ENCODE results near the gene C8G. TPM values are rescaled to one million over a fixed set of nuclear protein-coding genes. Genes with fewer than 3 reads are reported as not detected.

Gene C8G
- total RNA-seq, 4 donors from 2014 or later: 4.3 to 7.9 (median 6.4) TPM; not detected in 1

DNA sequence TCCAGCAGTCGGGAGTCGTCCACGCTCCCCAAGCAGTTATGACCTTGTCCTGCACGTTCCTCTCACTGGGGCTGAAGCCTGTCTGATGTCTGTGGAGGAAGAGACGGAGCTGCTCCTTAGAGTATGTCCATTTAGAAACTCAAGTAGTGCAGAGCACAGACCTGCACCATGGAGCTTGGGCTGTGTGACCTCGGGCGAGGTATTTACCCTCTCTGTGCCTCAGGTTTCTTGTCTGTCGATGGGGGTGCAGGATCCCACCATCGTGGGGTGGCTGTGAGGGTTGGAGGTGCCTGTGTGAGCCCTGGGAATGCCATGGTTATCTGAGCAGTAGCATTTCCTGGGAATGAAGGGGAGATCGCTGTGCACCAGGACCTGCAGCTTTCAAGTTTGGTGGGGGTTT is 44.5 kb upstream of the C8G start:
- Histone ChIP-seq H3K27ac (peak overlapping the region; percentile 84 to 93 (median 90)), H3K4me1 (peaks cover 32 to 62% (median 49%) of the 10 kb centered on the region in 4 donors), H3K9me3 (no peaks in the 10 kb centered on the region), H3K36me3 (no peaks in the 10 kb centered on the region), H3K4me3 (no peak overlapping the region), H3K27me3 (no peaks in the 10 kb centered on the region)
- 88 to 90% methylated on average over 5 to 10 of the region's 10 CpGs for WGBS, 2 donors (ENCODE audit: low coverage in 1 of 2)
- in situ Hi-C loops (cut with MboI; ENCODE audit: low pct_ligation_motif_present in 1 of 4, low pct_unique_long_range_greater_than_20kb in 1 of 4, low sequenced_read_pairs in 3 of 4) (no loop called here), intact Hi-C loops (cut with DNase I; ENCODE audit: low total_unique reads) (no loop called here)
- TF ChIP-seq EP300 (IDR thresholded peaks at IDR 0.05; ENCODE audit: low read depth) (no peak), POLR2AphosphoS5 (IDR thresholded peaks at IDR 0.05) (no peak), POLR2A (IDR thresholded peaks at IDR 0.05) (no peak)
- TF ChIP-seq, protein P1, sequence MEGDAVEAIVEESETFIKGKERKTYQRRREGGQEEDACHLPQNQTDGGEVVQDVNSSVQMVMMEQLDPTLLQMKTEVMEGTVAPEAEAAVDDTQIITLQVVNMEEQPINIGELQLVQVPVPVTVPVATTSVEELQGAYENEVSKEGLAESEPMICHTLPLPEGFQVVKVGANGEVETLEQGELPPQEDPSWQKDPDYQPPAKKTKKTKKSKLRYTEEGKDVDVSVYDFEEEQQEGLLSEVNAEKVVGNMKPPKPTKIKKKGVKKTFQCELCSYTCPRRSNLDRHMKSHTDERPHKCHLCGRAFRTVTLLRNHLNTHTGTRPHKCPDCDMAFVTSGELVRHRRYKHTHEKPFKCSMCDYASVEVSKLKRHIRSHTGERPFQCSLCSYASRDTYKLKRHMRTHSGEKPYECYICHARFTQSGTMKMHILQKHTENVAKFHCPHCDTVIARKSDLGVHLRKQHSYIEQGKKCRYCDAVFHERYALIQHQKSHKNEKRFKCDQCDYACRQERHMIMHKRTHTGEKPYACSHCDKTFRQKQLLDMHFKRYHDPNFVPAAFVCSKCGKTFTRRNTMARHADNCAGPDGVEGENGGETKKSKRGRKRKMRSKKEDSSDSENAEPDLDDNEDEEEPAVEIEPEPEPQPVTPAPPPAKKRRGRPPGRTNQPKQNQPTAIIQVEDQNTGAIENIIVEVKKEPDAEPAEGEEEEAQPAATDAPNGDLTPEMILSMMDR (IDR thresholded peaks at IDR 0.05): no peak
- no peak for DNase-seq

DNA sequence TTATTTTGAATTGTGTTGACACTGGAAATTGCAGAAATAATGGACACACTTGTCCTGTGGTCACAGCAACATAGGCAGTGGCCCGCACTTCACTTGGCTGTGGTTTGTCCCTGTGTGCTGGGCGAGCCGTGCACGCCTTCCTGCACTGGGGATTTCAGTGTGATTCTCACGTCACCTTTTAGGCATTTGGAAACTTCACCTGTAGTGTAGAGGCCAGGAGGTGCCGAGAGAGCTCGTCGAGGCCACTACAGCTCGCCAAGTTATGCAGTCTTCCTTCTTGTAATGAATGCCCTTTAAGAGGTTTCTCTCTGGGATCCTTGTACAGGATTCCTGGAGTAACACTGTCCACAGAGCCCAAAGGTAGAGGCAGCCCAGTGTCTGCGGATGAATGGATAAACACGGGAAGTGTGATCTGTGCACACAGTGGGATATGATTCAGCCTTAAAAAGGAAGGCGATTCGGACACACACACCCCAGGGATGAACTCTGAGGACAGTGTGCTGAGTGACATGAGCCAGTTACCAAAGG is 44.0 kb upstream of the C8G start:
- Histone ChIP-seq H3K27me3 (no peaks in the 10 kb centered on the region), H3K9me3 (no peaks in the 10 kb centered on the region), H3K36me3 (no peaks in the 10 kb centered on the region), H3K4me3 (no peak overlapping the region), H3K4me1 (peaks cover 32 to 62% (median 49%) of the 10 kb centered on the region in 4 donors), H3K27ac (peak overlapping the region; percentile 84 to 93 (median 90))
- no peak for DNase-seq
- in situ Hi-C loops (cut with MboI; ENCODE audit: low pct_ligation_motif_present in 1 of 4, low pct_unique_long_range_greater_than_20kb in 1 of 4, low sequenced_read_pairs in 3 of 4) (no loop called here), intact Hi-C loops (cut with DNase I; ENCODE audit: low total_unique reads) (no loop called here)
- TF ChIP-seq POLR2AphosphoS5 (IDR thresholded peaks at IDR 0.05) (no peak), EP300 (IDR thresholded peaks at IDR 0.05; ENCODE audit: low read depth) (no peak), POLR2A (IDR thresholded peaks at IDR 0.05) (no peak)
- TF ChIP-seq, protein P1 (IDR thresholded peaks at IDR 0.05): no peak
- 71 to 83% methylated on average over 2 to 13 of the region's 13 CpGs for whole genome bisulfite sequencing, 2 donors (ENCODE audit: low coverage in 1 of 2)

DNA sequence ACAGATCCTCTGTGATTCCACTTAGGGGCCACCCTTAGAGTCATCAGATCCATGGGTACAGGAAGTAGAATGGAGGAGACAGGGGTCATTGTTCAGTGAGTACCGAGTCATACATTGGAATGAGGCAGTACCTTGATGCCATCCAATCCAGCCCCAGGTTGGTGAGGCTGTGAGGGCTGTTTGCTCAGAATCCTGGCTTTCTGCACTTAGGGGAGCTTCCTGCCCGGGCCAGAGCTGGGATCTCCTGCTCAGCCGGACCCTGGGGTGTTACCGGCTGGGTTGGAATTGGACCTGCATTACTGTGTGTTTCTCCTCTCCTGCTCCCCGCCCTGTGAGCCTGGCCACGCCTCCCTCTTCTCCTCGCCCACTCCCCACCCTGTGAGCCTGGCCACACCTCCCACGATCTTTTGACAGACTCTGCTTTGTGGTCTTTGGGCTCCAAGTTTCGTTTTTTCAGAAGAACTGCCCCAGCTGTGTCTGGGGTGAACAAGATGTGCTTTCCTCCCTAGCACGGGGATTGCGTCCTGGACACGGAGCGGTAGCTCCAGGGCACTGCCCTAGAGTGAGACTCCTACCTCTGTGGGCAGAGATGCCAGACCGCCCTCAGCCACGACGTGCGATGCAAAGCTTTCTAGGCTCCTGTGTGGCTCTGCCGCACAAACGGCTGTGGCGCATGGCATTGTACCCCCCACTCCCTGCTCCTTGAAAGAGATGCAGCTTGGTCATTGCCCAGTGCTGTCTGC is 43.4 kb upstream of the C8G start:
- WGBS, 2 donors (ENCODE audit: low coverage in 1 of 2): 14 to 24% methylated on average over 5 to 20 of the region's 20 CpGs
- no peaks in the 10 kb centered on the region for H3K36me3 ChIP-seq
- in situ Hi-C loops (cut with MboI; ENCODE audit: low pct_ligation_motif_present in 1 of 4, low pct_unique_long_range_greater_than_20kb in 1 of 4, low sequenced_read_pairs in 3 of 4): no loop called here
- H3K9me3 ChIP-seq: no peaks in the 10 kb centered on the region
- no peak for TF ChIP-seq EP300 (IDR thresholded peaks at IDR 0.05; ENCODE audit: low read depth)
- peak; percentile 57 for TF ChIP-seq POLR2A (IDR thresholded peaks at IDR 0.05)
- TF ChIP-seq POLR2AphosphoS5 (IDR thresholded peaks at IDR 0.05): peak in 2 of 3 donors; percentile 17 to 43
- peak overlapping the region in 2 of 4 donors; percentile 2 to 21 for H3K4me3 ChIP-seq
- H3K4me1 ChIP-seq: peaks cover 32 to 62% (median 49%) of the 10 kb centered on the region in 4 donors
- H3K27ac ChIP-seq: peak overlapping the region; percentile 84 to 93 (median 90)
- DNase-seq: peak; percentile 79
- intact Hi-C loops (cut with DNase I; ENCODE audit: low total_unique reads): no loop called here
- no peaks in the 10 kb centered on the region for H3K27me3 ChIP-seq

DNA sequence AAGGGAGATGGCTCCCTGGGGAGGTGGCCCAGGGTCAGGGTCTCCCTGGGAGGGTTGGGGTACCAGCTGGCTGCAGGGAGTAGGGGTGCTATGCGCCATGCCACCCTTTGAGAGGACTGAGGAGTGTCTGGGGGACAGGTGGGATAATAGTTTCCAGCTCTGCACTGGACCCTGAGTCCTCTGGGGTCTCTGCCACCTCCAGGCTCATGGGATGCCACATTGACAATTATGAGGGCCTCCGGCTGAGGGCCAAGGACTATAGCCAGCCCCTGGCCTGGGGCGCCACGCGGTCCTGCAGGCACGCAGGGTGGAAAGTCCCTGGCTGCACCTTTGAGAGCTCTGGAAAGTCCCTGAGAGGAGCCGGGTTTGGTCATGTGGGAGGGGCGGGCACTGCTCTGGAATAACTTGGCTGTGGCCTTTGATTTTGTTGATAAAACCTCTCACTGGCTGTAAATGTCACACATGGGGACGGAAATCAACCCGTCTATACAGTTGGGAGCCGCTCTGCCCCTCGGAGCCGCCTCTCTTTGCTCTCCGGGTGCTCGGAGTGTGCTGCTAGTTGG is 42.7 kb upstream of the C8G start:
- TF ChIP-seq EP300 (IDR thresholded peaks at IDR 0.05; ENCODE audit: low read depth) (no peak), POLR2A (IDR thresholded peaks at IDR 0.05) (peak; percentile 79), POLR2AphosphoS5 (IDR thresholded peaks at IDR 0.05) (peak; percentile 66 to 83 (median 78))
- TF ChIP-seq, protein P1 (IDR thresholded peaks at IDR 0.05): no peak

More for the DNA sequence above, 42.7 kb upstream of the C8G start:
- Histone ChIP-seq H3K27ac (peak overlapping the region; percentile 84 to 93 (median 90)), H3K36me3 (no peaks in the 10 kb centered on the region), H3K4me3 (peak overlapping the region in 2 of 4 donors; percentile 2 to 21), H3K9me3 (no peaks in the 10 kb centered on the region), H3K4me1 (peaks cover 32 to 62% (median 49%) of the 10 kb centered on the region in 4 donors), H3K27me3 (no peaks in the 10 kb centered on the region)
- 6% methylated on average over 14 of the region's 15 CpGs; no CpG with 5 or more reads in 1 of the 2 donors for WGBS, 2 donors (ENCODE audit: low coverage in 1 of 2)
- intact Hi-C loops (cut with DNase I; ENCODE audit: low total_unique reads) (no loop called here), in situ Hi-C loops (cut with MboI; ENCODE audit: low pct_ligation_motif_present in 1 of 4, low pct_unique_long_range_greater_than_20kb in 1 of 4, low sequenced_read_pairs in 3 of 4) (no loop called here)
- DNase-seq: peak; percentile 89

Measured in transverse colon (tissue), 4 donors.